Stimulated activated effector memory CD8-positive, alpha-beta T cell treated with anti-CD3 and anti-CD28 coated beads, Interleukin-12 subunit alpha, Interleukin-12 subunit beta, amount 100 ng/mL, for 72 hours (primary cell): ENCODE data around the gene ACOXL.
"Not testable (repeated sequence)": the region's sequence is repeated elsewhere in the genome, so short reads cannot be mapped to it uniquely, and the experiment has no call there.

Experiments used
- ATAC-seq: fragments of 150-1000 bp; cut with Tn5 transposase; 2 replicates; pipeline ENCODE4 v1.10.0; 2021
- DNase-seq, 2 donors: peaks; one replicate each; pipeline ENCODE4 v3.0.0; 2021 to 2022; ENCODE audit warnings: low spot score in 2 of 2
- H3K27ac Mint-ChIP-seq: one replicate; pipeline ENCODE4 v1.8.0; 2022; ENCODE audit warnings: mild to moderate bottlenecking, mixed read lengths
- H3K36me3 Mint-ChIP-seq: one replicate; pipeline ENCODE4 v1.8.0; 2022; ENCODE audit warnings: mild to moderate bottlenecking, mixed read lengths
- H3K4me1 Mint-ChIP-seq: one replicate; pipeline ENCODE4 v1.8.0; 2022; ENCODE audit warnings: mixed read lengths
- H3K4me3 Mint-ChIP-seq: one replicate; pipeline ENCODE4 v1.8.0; 2022; ENCODE audit warnings: mild to moderate bottlenecking, mixed read lengths
- H3K9me3 Mint-ChIP-seq: one replicate; pipeline ENCODE4 v1.8.0; 2022; ENCODE audit warnings: mixed read lengths

ACOXL gene

DNA sequence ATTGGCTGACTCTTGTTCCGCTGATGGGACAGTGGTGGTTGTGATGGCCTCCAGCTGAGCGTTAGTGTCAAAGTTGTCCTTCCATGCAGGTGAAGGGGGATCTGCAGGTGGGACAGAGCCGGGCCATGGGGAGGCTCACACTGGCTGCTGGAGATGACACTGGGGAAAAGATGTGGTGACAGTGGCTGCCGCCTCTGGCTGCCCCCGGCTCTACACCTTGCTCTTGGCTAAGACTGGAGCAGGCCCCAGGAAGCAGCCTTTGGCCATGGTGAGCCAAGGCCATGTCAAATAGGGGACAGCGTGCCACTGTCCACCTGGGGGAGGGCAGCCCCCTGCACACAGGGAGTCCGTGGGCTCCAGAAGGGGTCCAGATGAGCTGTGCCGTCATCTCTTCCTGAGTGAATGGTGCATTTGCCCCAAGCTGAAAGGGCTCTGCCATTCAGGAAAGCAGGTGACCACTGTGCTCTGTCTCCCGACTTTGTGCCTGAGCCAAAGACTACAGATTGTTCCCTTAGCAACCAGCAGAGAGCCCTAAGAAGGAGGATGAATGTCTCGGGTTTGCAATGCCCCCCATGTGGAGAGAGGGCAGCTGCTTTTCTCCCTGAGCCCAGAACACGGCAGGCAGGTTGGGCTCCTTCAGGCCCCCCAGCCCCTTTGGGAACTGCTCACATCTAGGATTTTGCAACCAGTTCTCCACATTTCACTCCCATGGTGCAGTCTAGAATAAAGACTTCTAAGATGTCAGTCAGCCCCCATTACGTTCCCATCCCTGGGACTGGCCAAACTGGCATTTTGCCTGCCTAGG is 309.2 kb downstream of the ACOXL start:
- peak in 1 of 2 donors; percentile 41 for DNase-seq
- Mint-ChIP-seq H3K4me1 (peaks cover 33% of the 10 kb centered on the region), H3K36me3 (no peaks in the 10 kb centered on the region), H3K4me3 (no peak overlapping the region), H3K27ac (peak overlapping the region; percentile 80), H3K9me3 (no peaks in the 10 kb centered on the region)
- no peak for ATAC-seq

DNA sequence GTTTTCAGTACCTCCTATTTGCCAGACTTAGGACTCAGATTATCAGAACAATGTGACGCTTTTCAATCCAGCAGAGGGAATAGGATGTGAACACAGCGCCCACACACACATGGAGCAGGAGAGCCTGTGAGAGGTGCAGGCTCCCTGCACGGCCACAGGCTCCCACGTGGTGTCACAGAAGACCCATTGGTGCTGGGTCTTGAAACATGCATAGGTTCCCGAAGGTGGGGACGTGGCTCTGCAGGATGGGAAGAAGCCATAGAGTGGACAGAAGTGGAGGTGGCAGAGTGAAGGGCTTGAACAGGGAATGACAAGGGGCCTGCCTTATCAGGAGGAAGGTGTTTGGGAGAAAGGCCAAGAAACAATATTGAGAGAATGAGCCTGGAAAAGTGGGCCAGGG is 309.9 kb downstream of the ACOXL start:
- Mint-ChIP-seq H3K27ac (peak overlapping the region; percentile 80), H3K9me3 (no peaks in the 10 kb centered on the region), H3K4me3 (peak overlapping the region; percentile 47), H3K36me3 (no peaks in the 10 kb centered on the region), H3K4me1 (peaks cover 26% of the 10 kb centered on the region)
- DNase-seq (no peak), ATAC-seq (no peak)

DNA sequence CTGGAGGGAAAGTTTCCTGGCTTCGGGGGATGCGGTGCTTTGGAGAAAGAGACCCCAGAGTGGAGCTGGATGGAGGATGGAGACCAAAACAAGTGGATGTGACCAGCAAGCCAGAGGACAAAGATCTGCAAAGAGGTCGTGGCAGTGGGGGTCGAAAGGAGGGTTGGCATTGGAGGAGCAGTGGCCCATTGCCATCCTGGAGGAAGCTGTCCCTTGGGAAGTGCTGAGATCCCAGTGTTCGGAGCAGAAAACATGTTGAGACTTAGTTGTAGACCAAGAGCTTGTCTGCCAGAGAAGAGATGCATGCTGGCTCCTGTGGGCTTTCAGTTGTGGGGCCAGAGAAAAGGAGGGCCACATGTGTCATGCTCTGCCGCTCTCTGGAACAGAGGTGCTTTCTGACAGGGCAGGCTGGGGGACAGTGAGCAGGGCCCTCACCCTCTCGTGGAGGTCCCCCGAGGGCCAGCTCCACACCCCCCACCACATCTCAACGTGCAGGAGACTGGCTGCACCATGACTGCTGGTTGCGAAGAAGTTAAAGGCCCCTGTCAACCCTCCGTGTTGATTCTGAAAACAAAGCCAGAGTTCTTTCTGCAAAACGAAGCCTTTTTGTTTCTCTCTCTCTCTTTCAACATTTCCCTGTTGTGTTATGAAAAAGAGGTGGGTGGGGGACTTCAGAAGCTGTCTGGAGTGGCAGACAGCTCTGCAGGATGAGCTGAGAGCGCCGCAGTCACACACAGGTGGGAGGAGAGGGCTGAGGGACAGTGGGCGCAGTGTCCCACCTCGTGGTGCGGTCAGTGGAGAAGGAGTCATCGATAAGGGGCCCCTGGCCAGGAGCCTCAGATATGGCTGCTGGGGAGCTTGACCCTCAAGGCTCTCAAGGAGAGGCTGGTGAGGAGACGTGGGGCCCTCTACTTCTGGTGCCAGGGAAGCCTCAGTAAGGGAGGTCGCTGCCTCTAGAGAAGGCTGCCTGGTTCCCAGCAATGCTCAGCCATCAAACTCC is 310.7 kb downstream of the ACOXL start:
- DNase-seq (peak in 1 of 2 donors; percentile 55), ATAC-seq (peak; percentile 86)
- H3K27ac Mint-ChIP-seq, result peak overlapping the region; percentile 80
- no peaks in the 10 kb centered on the region for H3K36me3 Mint-ChIP-seq
- H3K4me1 Mint-ChIP-seq, result peaks cover 22% of the 10 kb centered on the region
- H3K9me3 Mint-ChIP-seq, result no peaks in the 10 kb centered on the region
- peak overlapping the region; percentile 47 for H3K4me3 Mint-ChIP-seq

DNA sequence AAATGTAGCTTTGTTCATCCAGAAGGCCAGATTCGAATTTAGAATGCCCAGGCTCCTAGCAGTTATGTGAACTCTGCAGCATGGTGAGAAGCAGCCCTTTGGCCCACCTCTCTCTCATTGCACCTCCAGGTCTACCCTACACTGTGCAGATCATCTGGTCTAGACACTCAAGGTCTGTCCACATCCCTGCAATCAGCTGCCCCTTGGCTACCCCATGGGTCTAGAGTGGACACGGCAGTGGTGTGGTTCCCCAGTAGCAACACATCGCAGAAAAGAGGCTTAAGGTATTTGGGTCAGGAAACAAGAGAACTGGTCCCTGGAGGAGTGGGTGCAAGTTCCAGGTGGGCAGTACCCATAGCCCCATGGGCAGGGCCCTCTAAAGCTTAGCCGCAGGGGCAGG is 311.7 kb downstream of the ACOXL start:
- H3K36me3 Mint-ChIP-seq, result no peaks in the 10 kb centered on the region
- H3K4me1 Mint-ChIP-seq, result peaks cover 27% of the 10 kb centered on the region
- H3K9me3 Mint-ChIP-seq, result no peaks in the 10 kb centered on the region
- H3K27ac Mint-ChIP-seq, result no peak overlapping the region
- DNase-seq, result no peak
- H3K4me3 Mint-ChIP-seq, result no peak overlapping the region
- no peak for ATAC-seq

DNA sequence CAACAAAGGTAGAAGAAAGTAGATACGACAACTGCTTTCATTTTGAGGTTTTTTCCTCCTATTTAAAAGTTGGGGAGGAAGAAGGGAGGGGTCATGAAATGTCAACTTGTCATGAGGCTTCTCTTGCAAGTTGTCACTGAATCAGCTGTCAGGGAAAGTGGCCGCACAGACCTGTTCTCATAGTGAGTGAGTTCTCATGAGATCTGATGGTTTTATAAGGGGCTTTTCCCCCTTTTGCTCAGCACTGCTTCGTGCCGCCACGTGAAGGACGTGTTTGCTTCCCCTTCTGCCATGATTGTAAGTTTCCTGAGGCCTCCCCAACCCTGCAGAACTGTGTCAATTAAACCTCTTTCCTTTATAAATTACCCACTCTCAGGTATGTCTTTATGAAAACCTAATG is 312.9 kb downstream of the ACOXL start:
- not testable (repeated sequence) for H3K9me3 Mint-ChIP-seq, H3K36me3 Mint-ChIP-seq, H3K4me3 Mint-ChIP-seq, DNase-seq, ATAC-seq, H3K27ac Mint-ChIP-seq
- peaks cover 38% of the 10 kb centered on the region for H3K4me1 Mint-ChIP-seq

DNA sequence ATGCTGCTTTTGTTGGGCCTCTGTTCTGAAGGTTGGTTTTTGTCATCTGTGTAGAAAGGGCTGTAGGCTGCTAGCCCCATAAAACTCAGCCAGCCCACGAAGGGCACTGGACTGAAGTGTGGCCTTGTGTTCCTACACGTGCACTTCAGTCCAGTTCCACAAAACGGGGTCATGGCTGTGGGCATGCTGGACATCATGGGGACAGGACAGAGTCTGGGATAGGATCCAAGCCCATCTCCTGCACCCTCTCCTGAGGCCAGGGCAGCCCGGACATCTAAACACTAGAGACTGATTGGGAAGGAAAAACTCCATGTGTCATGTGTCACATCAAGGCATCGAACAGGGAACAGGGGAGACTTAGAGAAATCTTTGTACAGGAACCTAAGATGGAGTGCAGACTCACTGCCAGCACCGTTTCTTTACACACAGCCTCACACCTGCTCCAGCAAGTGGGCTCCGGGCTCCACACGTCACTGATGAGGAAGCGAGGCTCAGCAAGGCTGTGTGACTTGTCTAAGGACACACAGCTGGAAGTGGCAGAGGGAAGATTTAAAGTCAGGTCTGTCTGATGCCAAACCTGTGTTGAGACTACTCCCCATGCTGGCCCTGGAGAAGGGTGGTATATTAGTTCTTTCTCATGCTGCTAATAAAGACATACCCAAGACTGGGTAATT is 313.5 kb downstream of the ACOXL start:
- ATAC-seq, result no peak

DNA sequence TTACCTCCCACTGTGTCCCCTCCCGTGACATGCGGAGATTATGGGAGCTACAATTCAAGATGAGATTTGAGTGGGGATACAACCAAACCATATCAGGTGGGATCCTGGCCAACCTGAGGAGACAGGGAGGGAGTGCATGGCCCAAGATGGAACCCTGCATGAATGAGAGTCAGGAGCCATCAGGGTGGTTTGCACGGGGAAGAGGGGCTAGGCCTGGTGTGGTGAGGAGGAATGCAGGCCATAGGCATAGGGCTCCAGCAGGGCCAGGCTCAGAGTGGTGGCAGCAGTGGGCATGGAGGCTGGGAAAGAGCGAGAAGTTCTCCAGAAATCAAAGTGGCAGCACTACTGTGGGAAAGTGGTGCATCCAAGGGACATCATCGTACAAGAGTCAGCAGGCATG is 314.3 kb downstream of the ACOXL start:
- no peaks in the 10 kb centered on the region for H3K9me3 Mint-ChIP-seq
- peaks cover 53% of the 10 kb centered on the region for H3K4me1 Mint-ChIP-seq
- no peak for ATAC-seq
- H3K36me3 Mint-ChIP-seq, result peaks cover 7% of the 10 kb centered on the region
- H3K4me3 Mint-ChIP-seq, result no peak overlapping the region
- H3K27ac Mint-ChIP-seq, result no peak overlapping the region
- no peak for DNase-seq

More for the DNA sequence above, 313.5 kb downstream of the ACOXL start:
- H3K4me3 Mint-ChIP-seq, result no peak overlapping the region
- H3K27ac Mint-ChIP-seq, result no peak overlapping the region
- H3K4me1 Mint-ChIP-seq, result peaks cover 45% of the 10 kb centered on the region
- peaks cover 7% of the 10 kb centered on the region for H3K36me3 Mint-ChIP-seq
- no peak for DNase-seq
- no peaks in the 10 kb centered on the region for H3K9me3 Mint-ChIP-seq

DNA sequence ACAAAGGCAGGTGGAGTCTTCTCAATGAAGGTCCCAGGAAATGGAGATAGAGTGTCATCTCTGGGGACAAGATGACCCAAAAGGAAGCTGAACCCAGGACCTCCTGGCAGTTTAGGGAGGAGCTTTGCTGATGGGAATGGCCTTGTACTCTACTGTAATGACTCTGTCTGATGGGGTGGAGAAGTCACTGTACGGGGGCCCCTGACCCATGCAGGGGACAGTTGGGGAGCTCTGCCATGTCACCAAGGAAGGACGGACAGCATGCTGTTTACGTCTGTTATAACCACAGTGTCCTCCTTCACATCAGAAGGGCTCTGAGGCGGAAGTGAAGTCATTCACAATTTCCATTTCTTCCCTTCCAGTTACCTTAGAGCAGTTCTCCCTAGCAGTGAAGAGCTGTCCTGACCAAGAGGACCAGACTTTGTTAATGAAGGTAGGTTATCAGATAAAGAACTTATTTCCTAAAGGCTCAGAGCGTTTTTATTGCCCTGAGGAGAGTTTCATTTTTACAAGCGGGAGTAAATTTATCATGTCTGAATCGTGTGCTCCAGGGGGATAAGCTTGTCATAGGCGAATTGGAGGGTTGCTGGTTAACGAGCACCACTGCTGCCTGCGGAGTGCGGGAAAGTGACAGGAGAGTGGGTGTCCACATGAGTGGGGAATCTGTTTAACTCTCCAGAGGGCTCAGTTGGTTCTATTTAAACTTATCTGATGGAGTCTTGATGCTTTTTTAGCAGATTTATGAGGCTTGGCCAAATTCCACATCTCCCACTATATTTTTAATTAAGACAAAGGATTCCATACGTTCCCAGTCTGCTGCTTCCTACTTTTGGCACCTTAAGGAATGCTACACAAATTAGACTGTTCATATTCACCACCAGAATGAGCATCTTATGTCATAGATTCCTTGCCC is 316.7 kb downstream of the ACOXL start:
- Mint-ChIP-seq H3K27ac (peak overlapping the region; percentile 69), H3K4me3 (peak overlapping the region; percentile 6), H3K9me3 (no peaks in the 10 kb centered on the region), H3K4me1 (peaks cover 37% of the 10 kb centered on the region), H3K36me3 (peaks cover 7% of the 10 kb centered on the region)
- DNase-seq, result no peak
- ATAC-seq, result no peak

DNA sequence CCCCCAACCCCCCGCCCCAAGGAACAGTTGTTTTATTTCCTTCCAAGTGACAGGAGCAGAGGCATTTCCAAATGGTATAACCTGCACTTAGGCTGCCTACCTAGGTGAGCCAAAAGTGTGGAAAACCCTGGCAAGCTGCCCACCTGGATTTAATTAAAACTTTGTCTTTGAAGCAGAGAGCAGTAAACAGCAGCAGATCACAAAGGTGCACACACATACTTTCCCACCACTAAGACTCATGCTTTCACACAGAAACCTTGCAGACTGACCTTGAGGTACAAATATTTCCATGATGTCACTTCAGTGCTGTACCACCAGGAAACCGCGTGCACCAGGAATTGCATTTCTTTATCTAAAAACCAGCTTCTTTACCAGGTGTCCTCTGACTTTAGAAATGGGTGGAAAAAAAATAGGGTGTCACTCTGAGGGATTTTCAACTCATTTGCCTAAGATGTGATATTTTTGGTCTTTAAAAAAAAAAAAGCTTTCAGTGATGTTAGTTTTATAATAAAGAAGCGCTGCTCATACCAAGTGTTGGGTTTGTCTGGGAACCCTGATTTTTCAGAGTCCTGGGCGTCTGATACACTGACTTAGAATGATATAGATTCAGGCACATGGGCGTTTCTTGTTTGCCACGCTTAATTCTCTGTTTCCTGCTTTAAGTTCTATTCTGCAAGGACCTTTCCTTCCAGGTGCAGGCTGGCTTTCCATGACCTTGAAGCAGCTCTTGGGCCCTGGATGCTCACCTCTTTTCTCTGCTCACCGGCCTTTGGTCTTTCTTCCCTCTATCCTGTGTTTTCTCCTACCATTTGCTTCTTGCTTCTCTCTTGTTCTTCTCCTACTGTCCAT is 317.6 kb downstream of the ACOXL start:
- Mint-ChIP-seq H3K36me3 (peaks cover 7% of the 10 kb centered on the region), H3K4me1 (peaks cover 46% of the 10 kb centered on the region), H3K9me3 (no peaks in the 10 kb centered on the region), H3K27ac (peak overlapping the region; percentile 69), H3K4me3 (peak overlapping the region; percentile 25)
- ATAC-seq (peak; percentile 91), DNase-seq (no peak)

DNA sequence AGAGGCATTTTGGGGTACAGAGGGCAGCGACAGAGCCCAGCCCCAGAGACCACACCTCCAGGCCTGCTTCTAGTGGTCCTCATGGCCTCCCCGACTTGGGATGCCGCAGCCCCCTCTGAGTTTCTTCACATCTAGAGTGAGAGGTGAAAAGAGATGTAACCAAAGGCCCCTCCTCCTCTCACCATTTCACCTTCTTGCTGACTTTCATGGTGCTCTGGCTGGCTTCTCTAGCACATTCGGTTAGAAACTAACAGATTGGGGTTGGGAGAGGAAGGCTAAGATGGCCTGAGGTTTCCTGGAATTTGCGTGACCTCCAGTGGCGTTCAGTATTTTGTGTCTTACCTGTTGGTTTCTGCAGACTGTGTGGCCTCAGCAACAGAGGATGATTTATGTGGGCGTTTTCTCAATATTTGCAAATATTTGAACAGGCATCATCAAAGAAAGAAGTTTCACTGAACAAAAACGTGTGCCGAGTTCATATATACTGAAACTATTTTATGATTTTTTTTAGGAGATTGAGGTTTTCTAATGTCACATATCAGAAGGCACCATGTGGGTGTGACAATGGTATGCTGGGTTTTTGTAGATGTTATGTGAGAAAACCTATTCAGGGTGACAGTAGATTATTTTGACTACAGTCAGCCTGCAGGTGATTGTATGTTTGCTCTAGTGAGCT is 318.5 kb downstream of the ACOXL start:
- DNase-seq (no peak), ATAC-seq (peak; percentile 56)
- Mint-ChIP-seq H3K9me3 (no peaks in the 10 kb centered on the region), H3K36me3 (peaks cover 7% of the 10 kb centered on the region), H3K4me3 (peak overlapping the region; percentile 25), H3K27ac (peak overlapping the region; percentile 69), H3K4me1 (peaks cover 54% of the 10 kb centered on the region)

DNA sequence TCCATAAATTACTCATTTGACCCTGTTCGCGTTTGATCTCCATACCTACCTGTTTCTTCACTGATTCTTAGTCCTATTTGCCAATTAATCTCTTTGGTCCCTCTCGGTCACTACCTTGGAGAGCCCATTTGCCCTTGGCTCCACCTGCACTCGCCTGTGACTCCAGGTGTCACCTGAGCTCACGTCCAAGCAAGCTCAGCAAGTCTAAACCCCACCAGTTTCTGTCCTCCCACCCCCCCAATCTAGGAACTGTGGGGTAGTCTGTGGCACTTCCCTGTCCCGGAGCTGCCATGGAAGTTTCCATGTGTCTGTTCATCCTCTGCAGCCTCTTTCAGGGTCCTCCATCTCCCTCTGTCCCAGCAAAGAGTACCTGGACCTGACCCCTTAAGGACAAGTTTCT is 320.2 kb downstream of the ACOXL start:
- H3K36me3 Mint-ChIP-seq, result peaks cover 7% of the 10 kb centered on the region

DNA sequence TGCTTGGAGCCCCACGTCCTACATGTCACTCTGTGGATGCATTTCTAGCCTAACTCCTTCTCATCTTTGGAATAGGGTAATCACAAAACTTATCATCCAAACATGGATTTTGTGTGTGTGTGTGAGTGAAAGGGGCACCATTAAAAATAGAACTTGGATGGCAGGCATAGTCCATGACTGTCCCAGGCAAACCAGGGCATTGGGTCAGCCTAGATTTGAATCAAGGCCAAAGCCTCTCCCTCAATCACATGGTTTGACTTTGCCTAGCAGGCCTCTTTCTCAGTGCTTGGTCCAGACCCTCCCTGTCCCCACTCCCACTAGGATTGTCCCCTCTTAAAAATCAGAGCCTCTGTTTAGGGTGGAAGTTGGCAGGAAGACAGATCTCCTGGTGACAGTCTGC is 320.9 kb downstream of the ACOXL start:
- no peak for DNase-seq
- ATAC-seq, result no peak
- H3K4me1 Mint-ChIP-seq, result peaks cover 54% of the 10 kb centered on the region
- no peak overlapping the region for H3K27ac Mint-ChIP-seq
- no peak overlapping the region for H3K4me3 Mint-ChIP-seq
- H3K36me3 Mint-ChIP-seq, result peaks cover 7% of the 10 kb centered on the region
- no peaks in the 10 kb centered on the region for H3K9me3 Mint-ChIP-seq

More for the DNA sequence above, 320.2 kb downstream of the ACOXL start:
- Mint-ChIP-seq H3K9me3 (no peaks in the 10 kb centered on the region), H3K4me3 (no peak overlapping the region), H3K4me1 (peaks cover 54% of the 10 kb centered on the region), H3K27ac (no peak overlapping the region)
- DNase-seq (peak in 1 of 2 donors; percentile 38), ATAC-seq (no peak)

DNA sequence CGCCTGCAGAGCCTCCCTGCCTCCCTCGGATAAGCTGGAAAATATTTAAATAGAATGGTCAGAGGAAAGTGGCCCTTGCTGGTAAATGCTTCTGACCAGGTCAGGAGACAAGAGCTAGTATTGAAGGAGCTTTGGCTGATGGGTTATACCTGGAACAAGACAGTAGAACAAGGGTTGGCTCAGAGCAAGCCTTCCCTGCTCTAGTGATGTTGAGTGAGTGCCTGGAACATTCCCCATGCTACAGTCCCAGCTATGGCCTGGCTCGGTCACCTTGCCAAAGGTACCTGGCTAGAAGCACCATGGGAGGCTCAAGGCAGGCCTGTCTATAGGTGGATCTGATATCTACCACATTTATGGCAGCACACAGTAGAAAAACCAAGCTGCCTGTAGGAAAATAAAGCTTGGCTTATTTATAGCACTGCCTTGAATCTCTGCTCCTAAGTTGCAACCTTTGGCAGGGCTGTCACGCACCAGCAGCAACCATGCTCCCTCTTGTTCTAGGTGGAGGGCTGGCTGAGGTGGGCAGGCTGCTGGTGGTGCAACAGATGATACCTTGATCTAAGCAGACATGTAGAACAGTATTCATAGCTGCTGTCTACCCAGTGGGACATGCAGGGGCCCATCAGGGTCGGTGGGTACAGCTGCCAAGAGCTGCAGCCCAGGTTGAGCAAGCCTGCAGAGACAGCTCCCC is 321.6 kb downstream of the ACOXL start:
- no peak overlapping the region for H3K4me3 Mint-ChIP-seq
- DNase-seq (no peak), ATAC-seq (no peak)
- no peaks in the 10 kb centered on the region for H3K9me3 Mint-ChIP-seq
- peaks cover 49% of the 10 kb centered on the region for H3K4me1 Mint-ChIP-seq
- peak overlapping the region; percentile 14 for H3K27ac Mint-ChIP-seq
- peaks cover 7% of the 10 kb centered on the region for H3K36me3 Mint-ChIP-seq
